IMR-90 (cell line): ENCODE results near the gene CD300LF. TPM values are rescaled to one million over a fixed set of nuclear protein-coding genes. Genes with fewer than 3 reads are reported as not detected.

ENCODE experiments used
- ATAC-seq: fragments of 200-7000 bp; cut with Tn5 transposase; 2 replicates; pipeline ENCODE4 v1.9.1; 2020; ENCODE audit warnings: low read depth, mild to moderate bottlenecking, moderate library complexity
- BruUV-seq: library from RNA; stranded (reverse); fragments of 400-500 nt; replicated peaks from 2 replicates; lab custom pipeline; 2021; lab: Mats Ljungman, UMichigan
- CTCF ChIA-PET: fragments of 300-600 bp; formaldehyde crosslinking; extraction: SDS; loops from one replicate; lab custom pipeline; 2021; ENCODE audit warnings: antibody characterized with exemption; lab: Yijun Ruan, JAX
- POLR2A ChIA-PET: fragments of 300-600 bp; sonication (Branson Sonifier 250); formaldehyde crosslinking; loops from one replicate; lab custom pipeline; 2022; ENCODE audit warnings: antibody characterized with exemption; ENCODE audit not compliant: unreplicated experiment; lab: Charles Lee
- DNase-seq: peaks from one replicate; pipeline ENCODE4 v3.0.0; 2013
- H2AFZ ChIP-seq: replicated peaks from 2 replicates; pipeline ENCODE3; 2013; ENCODE audit warnings: low read length, mild to moderate bottlenecking; ENCODE audit not compliant: poor library complexity
- H2AK5ac ChIP-seq: 2 replicates; pipeline ENCODE4 v1.6.1; 2013; ENCODE audit warnings: low read depth, low read length, inconsistent platforms
- H2AK9ac ChIP-seq: replicated peaks from 2 replicates; pipeline ENCODE3; 2013; ENCODE audit warnings: mild to moderate bottlenecking, low read depth, low read length, moderate library complexity; ENCODE audit not compliant: poor library complexity
- H2BK120ac ChIP-seq: 2 replicates; pipeline ENCODE4 v1.6.1; 2013; ENCODE audit warnings: low read depth, low read length, inconsistent platforms
- H2BK15ac ChIP-seq: 3 replicates; pipeline ENCODE4 v1.6.1; 2013; ENCODE audit warnings: low read depth, low read length, inconsistent platforms
- H2BK20ac ChIP-seq: 2 replicates; pipeline ENCODE4 v1.6.1; 2013; ENCODE audit warnings: low read depth, mild to moderate bottlenecking, inconsistent platforms, low read length, moderate library complexity
- H2BK5ac ChIP-seq: 2 replicates; pipeline ENCODE4 v1.6.1; 2013; ENCODE audit warnings: mild to moderate bottlenecking, low read depth, low read length, inconsistent platforms; ENCODE audit not compliant: poor library complexity, severe bottlenecking
- H3K14ac ChIP-seq: replicated peaks from 2 replicates; pipeline ENCODE4 v1.6.1; 2013; ENCODE audit warnings: low read depth, low read length, inconsistent platforms
- H3K18ac ChIP-seq: 2 replicates; pipeline ENCODE4 v1.6.1; 2013; ENCODE audit warnings: low read depth, low read length, control low read depth
- H3K23ac ChIP-seq: 2 replicates; pipeline ENCODE4 v1.6.1; 2013; ENCODE audit warnings: low read depth, low read length, inconsistent platforms
- H3K27ac ChIP-seq: 2 replicates; pipeline ENCODE4 v1.5.1; 2013; ENCODE audit warnings: mild to moderate bottlenecking, control low read depth, low read length; ENCODE audit not compliant: insufficient read depth
- H3K27me3 ChIP-seq: 2 replicates; pipeline ENCODE4 v1.6.1; 2013; ENCODE audit warnings: low read length; ENCODE audit not compliant: control insufficient read depth, insufficient read depth
- H3K36me3 ChIP-seq: 2 replicates; pipeline ENCODE4 v1.6.1; 2013; ENCODE audit warnings: low read length, mixed read lengths; ENCODE audit not compliant: control insufficient read depth, insufficient read depth
- H3K4ac ChIP-seq: 2 replicates; pipeline ENCODE4 v1.6.1; 2013; ENCODE audit warnings: low read depth, low read length, inconsistent platforms
- H3K4me1 ChIP-seq: 2 replicates; pipeline ENCODE4 v1.6.1; 2013; ENCODE audit warnings: low read length, mixed read lengths; ENCODE audit not compliant: control insufficient read depth, insufficient read depth
- H3K4me2 ChIP-seq: 2 replicates; pipeline ENCODE4 v1.6.1; 2013; ENCODE audit warnings: low read depth, mild to moderate bottlenecking, control low read depth, low read length, moderate library complexity
- H3K4me3 ChIP-seq: 2 replicates; pipeline ENCODE4 v1.5.1; 2013; ENCODE audit warnings: low read depth, mild to moderate bottlenecking, control low read depth, low read length, moderate library complexity; ENCODE audit not compliant: insufficient read depth
- H3K56ac ChIP-seq: 2 replicates; pipeline ENCODE4 v1.6.1; 2013; ENCODE audit warnings: low read length, inconsistent platforms; ENCODE audit not compliant: insufficient read depth; ENCODE audit errors: extremely low read depth
- H3K79me1 ChIP-seq, 2 experiments: 2 replicates each; pipeline ENCODE4 v1.6.1; 2013; ENCODE audit warnings: low read length in 2 of 2, inconsistent platforms in 1 of 2, low read depth in 1 of 2
- H3K9ac ChIP-seq: 2 replicates; pipeline ENCODE4 v1.6.1; 2013; ENCODE audit warnings: low read depth, low read length, control low read depth
- H3K9me1 ChIP-seq: 2 replicates; pipeline ENCODE4 v1.6.1; 2013; ENCODE audit warnings: low read length, inconsistent platforms; ENCODE audit not compliant: insufficient read depth
- H3K9me3 ChIP-seq: 2 replicates; pipeline ENCODE4 v1.6.1; 2013; ENCODE audit warnings: low read length; ENCODE audit not compliant: control insufficient read depth, insufficient read depth
- H4K20me1 ChIP-seq: 2 replicates; pipeline ENCODE4 v1.6.1; 2013; ENCODE audit warnings: low read length, inconsistent platforms; ENCODE audit not compliant: insufficient read depth
- H4K5ac ChIP-seq: 2 replicates; pipeline ENCODE4 v1.6.1; 2013; ENCODE audit warnings: mild to moderate bottlenecking, low read depth, low read length, control low read depth
- H4K8ac ChIP-seq, 2 experiments: 2 replicates each; pipeline ENCODE4 v1.6.1; 2013; ENCODE audit warnings: low read depth in 2 of 2, low read length in 2 of 2, control low read depth in 1 of 2, inconsistent platforms in 1 of 2
- H4K91ac ChIP-seq: 2 replicates; pipeline ENCODE4 v1.6.1; 2013; ENCODE audit warnings: low read depth, low read length, inconsistent platforms; ENCODE audit not compliant: insufficient read depth
- CEBPB ChIP-seq: IDR thresholded peaks from 2 replicates; pipeline ENCODE4 v1.6.1; 2012; ENCODE audit warnings: low read depth, low read length, improper control_type of control experiment
- CHD1 ChIP-seq: IDR thresholded peaks from 2 replicates; pipeline ENCODE4 v1.6.1; 2012; ENCODE audit warnings: low read depth, low read length, improper control_type of control experiment
- FOS ChIP-seq: fragments of 150-350 bp; IDR thresholded peaks from 2 replicates; pipeline ENCODE4 v1.6.1; 2016; ENCODE audit warnings: low read depth, low read length
- MAFK ChIP-seq: IDR thresholded peaks from 2 replicates; pipeline ENCODE4 v1.6.1; 2012; ENCODE audit warnings: low read depth, low read length, improper control_type of control experiment
- MAZ ChIP-seq: IDR thresholded peaks from 2 replicates; pipeline ENCODE4 v1.6.1; 2012; ENCODE audit warnings: low read depth, mild to moderate bottlenecking, low read length, improper control_type of control experiment, moderate library complexity, borderline replicate concordance
- MXI1 ChIP-seq: IDR thresholded peaks from 2 replicates; pipeline ENCODE4 v1.6.1; 2012; ENCODE audit warnings: low read depth, mild to moderate bottlenecking, low read length, moderate library complexity, borderline replicate concordance
- NFE2L2 ChIP-seq: fragments of 150-350 bp; IDR thresholded peaks from 2 replicates; pipeline ENCODE4 v1.6.1; 2016; ENCODE audit warnings: low read depth, mild to moderate bottlenecking, low read length
- POLR2A ChIP-seq: IDR thresholded peaks from 2 replicates; pipeline ENCODE4 v1.6.1; 2012; ENCODE audit warnings: mild to moderate bottlenecking, low read depth, low read length
- RAD21 ChIP-seq: IDR thresholded peaks from 2 replicates; pipeline ENCODE4 v1.6.1; 2012; ENCODE audit warnings: low read length, improper control_type of control experiment
- RCOR1 ChIP-seq: IDR thresholded peaks from 2 replicates; pipeline ENCODE4 v1.6.1; 2012; ENCODE audit warnings: mild to moderate bottlenecking, low read length, improper control_type of control experiment; ENCODE audit not compliant: insufficient replicate concordance
- RFX5 ChIP-seq: IDR thresholded peaks from 2 replicates; pipeline ENCODE4 v1.8.0; 2012; ENCODE audit warnings: low read depth, mild to moderate bottlenecking, low read length, moderate library complexity
- SMC3 ChIP-seq: fragments of 150-350 bp; IDR thresholded peaks from 2 replicates; pipeline ENCODE4 v1.6.1; 2016; ENCODE audit warnings: low read depth, mild to moderate bottlenecking, antibody characterized with exemption, low read length, moderate library complexity
- WGBS, 2 experiments: methylation state at CpG; one replicate each; pipeline versions ENCODE4 v1.1.5 to v1.1.7; 2013; ENCODE audit warnings: missing lambda C conversion rate in 2 of 2; ENCODE audit not compliant: insufficient read length in 1 of 2; ENCODE audit errors: extremely low coverage in 2 of 2; 5-methylcytosine and 5-hydroxymethylcytosine counted together
- dilution Hi-C: fragments of 300-500 bp; cut with HindIII; formaldehyde crosslinking; loops from one replicate; pipeline ENCODE4 v1.14.3; 2018; ENCODE audit warnings: low sequenced_read_pairs; ENCODE audit not compliant: unreplicated experiment
- in situ Hi-C: fragments of 300-500 bp; cut with MboI; formaldehyde crosslinking; loops from 3 replicates; pipeline ENCODE4 v1.14.3; 2019; ENCODE audit warnings: low sequenced_read_pairs, inconsistent platforms, mixed read lengths
- intact Hi-C: fragments of 100-400 bp; cut with micrococcal nuclease; formaldehyde crosslinking; loops from 2 replicates; pipeline ENCODE4 v1.10.0; 2022
- polyA plus RNA-seq, 3 experiments: library from polyadenylated mRNA; depleted of rRNA; stranded (reverse); fragments of >200 nt; gene quantifications; 2 replicates each; pipeline ENCODE4 v1.2.3, GENCODE V29; 2012; ENCODE audit warnings: low replicate concordance in 1 of 3
- total RNA-seq: library from RNA; depleted of rRNA; stranded (reverse); fragments of >200 nt; gene quantifications from 2 replicates; pipeline ENCODE4 v1.2.3, GENCODE V29; 2012
- TF ChIP-seq, protein P1 (sequence below): fragments of 150-350 bp; IDR thresholded peaks from 2 replicates; pipeline ENCODE4 v1.6.1; 2016; ENCODE audit warnings: low read depth, mild to moderate bottlenecking, low read length, moderate library complexity, borderline replicate concordance
- TF ChIP-seq, protein P2 (sequence below): fragments of 150-350 bp; IDR thresholded peaks from 2 replicates; pipeline ENCODE4 v1.6.1; 2017; ENCODE audit warnings: mild to moderate bottlenecking, antibody characterized with exemption, low read length, low read depth

Gene CD300LF
- total and polyA plus RNA-seq, 2 of the 4 experiments (the other 2 are of a cell fraction), result not detected

DNA sequence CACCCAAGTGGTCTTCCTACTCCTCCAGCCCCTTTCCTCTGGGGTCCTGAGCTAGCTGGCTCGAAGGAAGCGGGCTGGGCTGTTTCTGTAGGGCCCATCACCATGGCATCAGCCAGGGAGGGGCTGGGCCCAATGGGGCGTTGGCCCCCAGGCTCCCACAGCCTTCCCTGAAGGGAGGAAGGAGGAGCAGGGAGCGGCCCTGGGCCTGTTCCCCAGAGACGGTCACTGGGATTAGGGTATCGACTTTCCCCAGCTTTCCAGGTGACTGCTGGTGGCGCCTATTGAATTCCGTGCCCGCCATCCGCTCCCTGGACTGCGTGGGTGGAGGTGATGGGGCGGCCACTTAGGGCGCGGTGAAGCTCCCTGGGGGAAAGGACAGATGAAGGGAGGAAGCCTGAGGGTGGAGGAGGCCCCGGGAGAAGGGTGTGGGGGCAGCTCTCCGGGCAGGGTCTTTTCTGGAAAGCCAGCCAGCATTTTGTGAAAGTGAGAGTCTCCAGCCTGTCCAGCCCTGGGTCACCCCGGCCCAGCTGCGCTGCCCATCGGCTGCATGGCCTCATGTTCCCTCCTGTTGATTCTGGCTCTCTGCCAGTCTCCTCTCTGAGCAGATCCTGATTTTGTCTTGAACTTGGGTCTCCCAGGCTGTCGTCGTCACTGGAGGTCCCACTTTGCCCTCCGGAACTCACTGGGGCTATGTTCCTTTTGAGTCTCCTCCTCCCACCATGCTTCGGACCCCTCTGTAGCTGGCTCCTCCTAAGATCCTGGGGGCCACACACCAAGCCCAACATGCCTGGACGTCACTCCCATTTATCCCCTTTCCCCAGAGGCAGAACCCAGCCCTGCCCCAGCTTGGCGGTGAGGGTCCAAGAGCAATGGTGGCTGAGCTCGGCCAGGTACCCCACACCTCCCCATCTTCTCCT is 45.5 kb upstream of the CD300LF start:
- H2AK5ac ChIP-seq, result peak overlapping the region; percentile 39; the same call in 1 of the 2 replicates
- no peak overlapping the region for H2BK20ac ChIP-seq
- H4K91ac ChIP-seq, result no peak overlapping the region
- no peak overlapping the region for H4K8ac ChIP-seq
- peak overlapping the region; percentile 85 for H2AK9ac ChIP-seq
- H3K4ac ChIP-seq, result no peak overlapping the region
- H3K36me3 ChIP-seq, result no peaks in the 10 kb centered on the region
- ATAC-seq (no peak), DNase-seq (no peak)
- no peak overlapping the region for H3K18ac ChIP-seq
- H3K4me3 ChIP-seq, result no peak overlapping the region
- H3K4me1 ChIP-seq, result peaks cover 24% of the 10 kb centered on the region
- H3K27ac ChIP-seq, result no peak overlapping the region
- in situ Hi-C loops, result no loop called here
- no peak overlapping the region for H3K23ac ChIP-seq
- no peak overlapping the region for H2BK120ac ChIP-seq
- H4K20me1 ChIP-seq, result peaks cover 8% of the 10 kb centered on the region
- H2BK5ac ChIP-seq, result no peak overlapping the region
- H3K79me1 ChIP-seq, result peaks cover 0 to 10% of the 10 kb centered on the region in 2 experiments; a peak in 2 of 4 replicates
- H3K14ac ChIP-seq, result no peak overlapping the region
- no peak overlapping the region for H2BK15ac ChIP-seq
- intact Hi-C loops, result no loop called here
- 0 out of 2 replicates have a peak, but pooled peaks cover 6% of the 10 kb centered on the region for H3K9me1 ChIP-seq
- no peaks in the 10 kb centered on the region for H3K9me3 ChIP-seq
- WGBS, 2 experiments, result 48% methylated on average over 13 of the region's 26 CpGs; no CpG with 5 or more reads in 1 of the 2 experiments
- peak overlapping the region; percentile 51 for H2AFZ ChIP-seq
- no peak overlapping the region for H3K9ac ChIP-seq
- no peak overlapping the region for H3K56ac ChIP-seq
- BruUV-seq, result no TSS peak
- H4K5ac ChIP-seq, result no peak overlapping the region
- dilution Hi-C loops, result no loop called here
- H3K27me3 ChIP-seq, result no peaks in the 10 kb centered on the region
- no peak overlapping the region for H3K4me2 ChIP-seq
- ChIA-PET POLR2A (interaction anchor here (0.6 kb wide), 1 partner anchor 13 kb away, joined by 4 read pairs; no protein-coding TSS in a partner anchor), CTCF (interaction anchor here (0.9 to 1.1 kb wide), 2 partner anchors 18 to 107 kb away, joined by 3 to 4 read pairs; a partner anchor contains a TSS)
- TF ChIP-seq, protein P1, sequence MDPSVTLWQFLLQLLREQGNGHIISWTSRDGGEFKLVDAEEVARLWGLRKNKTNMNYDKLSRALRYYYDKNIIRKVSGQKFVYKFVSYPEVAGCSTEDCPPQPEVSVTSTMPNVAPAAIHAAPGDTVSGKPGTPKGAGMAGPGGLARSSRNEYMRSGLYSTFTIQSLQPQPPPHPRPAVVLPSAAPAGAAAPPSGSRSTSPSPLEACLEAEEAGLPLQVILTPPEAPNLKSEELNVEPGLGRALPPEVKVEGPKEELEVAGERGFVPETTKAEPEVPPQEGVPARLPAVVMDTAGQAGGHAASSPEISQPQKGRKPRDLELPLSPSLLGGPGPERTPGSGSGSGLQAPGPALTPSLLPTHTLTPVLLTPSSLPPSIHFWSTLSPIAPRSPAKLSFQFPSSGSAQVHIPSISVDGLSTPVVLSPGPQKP, result no peak
- TF ChIP-seq RFX5, result no peak
- no peak for TF ChIP-seq MAFK
- TF ChIP-seq SMC3, result no peak
- TF ChIP-seq MAZ, result no peak
- no peak for TF ChIP-seq POLR2A
- no peak for TF ChIP-seq MXI1
- TF ChIP-seq CHD1, result no peak
- no peak for TF ChIP-seq CEBPB
- TF ChIP-seq RCOR1, result no peak
- no peak for TF ChIP-seq FOS
- TF ChIP-seq RAD21, result no peak
- TF ChIP-seq, protein P2, sequence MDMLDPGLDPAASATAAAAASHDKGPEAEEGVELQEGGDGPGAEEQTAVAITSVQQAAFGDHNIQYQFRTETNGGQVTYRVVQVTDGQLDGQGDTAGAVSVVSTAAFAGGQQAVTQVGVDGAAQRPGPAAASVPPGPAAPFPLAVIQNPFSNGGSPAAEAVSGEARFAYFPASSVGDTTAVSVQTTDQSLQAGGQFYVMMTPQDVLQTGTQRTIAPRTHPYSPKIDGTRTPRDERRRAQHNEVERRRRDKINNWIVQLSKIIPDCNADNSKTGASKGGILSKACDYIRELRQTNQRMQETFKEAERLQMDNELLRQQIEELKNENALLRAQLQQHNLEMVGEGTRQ, result no peak
- TF ChIP-seq NFE2L2, result no peak
